Measurements from ENCODE around the gene GSTO2. TPM values are rescaled to one million over a fixed set of nuclear protein-coding genes. Genes with fewer than 3 reads are reported as not detected.
A peak's percentile ranks its signal among the peaks of the same experiment; 100 is the strongest.

GSTO2 gene
- total and polyA plus RNA-seq, 2 of the 13 experiments (the other 11 are each of a cell fraction or from before 2014, with no cell fraction given), result 2.1 to 7.9 TPM

- peak; percentile 19; the same call in 1 of the 2 replicates for TF ChIP-seq ARHGAP35 (CRISPR knock-in tag; IDR thresholded peaks at IDR 0.05; ENCODE audit: borderline replicate concordance)
- no peak for TF ChIP-seq ZNF879 (CRISPR knock-in tag; IDR thresholded peaks at IDR 0.05)
- no peak for TF ChIP-seq CC2D1A (CRISPR knock-in tag; IDR thresholded peaks at IDR 0.05)
- no peak for TF ChIP-seq ZNF138 (CRISPR knock-in tag; IDR thresholded peaks at IDR 0.05; ENCODE audit: low read depth)
- peak; percentile 30 for TF ChIP-seq TARDBP (CRISPR knock-in tag; IDR thresholded peaks at IDR 0.05)
- TF ChIP-seq ELK4 (CRISPR knock-in tag; IDR thresholded peaks at IDR 0.05; ENCODE audit: borderline replicate concordance), result no peak
- TF ChIP-seq ATF1 (CRISPR knock-in tag; IDR thresholded peaks at IDR 0.05), result no peak
- TF ChIP-seq ERF (CRISPR knock-in tag; IDR thresholded peaks at IDR 0.05), result peak; percentile 53
- TF ChIP-seq ZNF841 (CRISPR knock-in tag; IDR thresholded peaks at IDR 0.05; ENCODE audit: borderline replicate concordance), result no peak
- peak; percentile 14; the same call in 1 of the 2 replicates for TF ChIP-seq ZNF253 (CRISPR knock-in tag; IDR thresholded peaks at IDR 0.05; ENCODE audit: borderline replicate concordance)
- no peak for TF ChIP-seq ZNF75D (CRISPR knock-in tag; IDR thresholded peaks at IDR 0.05; ENCODE audit: borderline replicate concordance)
- no peak for TF ChIP-seq SYNCRIP (IDR thresholded peaks at IDR 0.05; ENCODE audit: insufficient read depth, low read depth, low read length)
- TF ChIP-seq ZNF263 (CRISPR knock-in tag; IDR thresholded peaks at IDR 0.05), result no peak
- TF ChIP-seq ZNF720 (CRISPR knock-in tag; IDR thresholded peaks at IDR 0.05), result no peak
- TF ChIP-seq ZHX1 (CRISPR knock-in tag; IDR thresholded peaks at IDR 0.05; ENCODE audit: low read depth), result no peak
- peak; percentile 41; the same call in 1 of the 2 replicates for TF ChIP-seq MEF2D (CRISPR knock-in tag; IDR thresholded peaks at IDR 0.05)
- no peak for TF ChIP-seq ZNF333 (CRISPR knock-in tag; IDR thresholded peaks at IDR 0.05; ENCODE audit: borderline replicate concordance)
- TF ChIP-seq, protein P1, sequence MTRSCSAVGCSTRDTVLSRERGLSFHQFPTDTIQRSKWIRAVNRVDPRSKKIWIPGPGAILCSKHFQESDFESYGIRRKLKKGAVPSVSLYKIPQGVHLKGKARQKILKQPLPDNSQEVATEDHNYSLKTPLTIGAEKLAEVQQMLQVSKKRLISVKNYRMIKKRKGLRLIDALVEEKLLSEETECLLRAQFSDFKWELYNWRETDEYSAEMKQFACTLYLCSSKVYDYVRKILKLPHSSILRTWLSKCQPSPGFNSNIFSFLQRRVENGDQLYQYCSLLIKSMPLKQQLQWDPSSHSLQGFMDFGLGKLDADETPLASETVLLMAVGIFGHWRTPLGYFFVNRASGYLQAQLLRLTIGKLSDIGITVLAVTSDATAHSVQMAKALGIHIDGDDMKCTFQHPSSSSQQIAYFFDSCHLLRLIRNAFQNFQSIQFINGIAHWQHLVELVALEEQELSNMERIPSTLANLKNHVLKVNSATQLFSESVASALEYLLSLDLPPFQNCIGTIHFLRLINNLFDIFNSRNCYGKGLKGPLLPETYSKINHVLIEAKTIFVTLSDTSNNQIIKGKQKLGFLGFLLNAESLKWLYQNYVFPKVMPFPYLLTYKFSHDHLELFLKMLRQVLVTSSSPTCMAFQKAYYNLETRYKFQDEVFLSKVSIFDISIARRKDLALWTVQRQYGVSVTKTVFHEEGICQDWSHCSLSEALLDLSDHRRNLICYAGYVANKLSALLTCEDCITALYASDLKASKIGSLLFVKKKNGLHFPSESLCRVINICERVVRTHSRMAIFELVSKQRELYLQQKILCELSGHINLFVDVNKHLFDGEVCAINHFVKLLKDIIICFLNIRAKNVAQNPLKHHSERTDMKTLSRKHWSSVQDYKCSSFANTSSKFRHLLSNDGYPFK (CRISPR knock-in tag; IDR thresholded peaks at IDR 0.05; ENCODE audit: borderline replicate concordance), result no peak
- no peak for TF ChIP-seq ZNF24 (IDR thresholded peaks at IDR 0.05)
- no peak for TF ChIP-seq USF2 (IDR thresholded peaks at IDR 0.05; ENCODE audit: low read depth, low read length)
- TF ChIP-seq USF2 (CRISPR knock-in tag; IDR thresholded peaks at IDR 0.05; ENCODE audit: borderline replicate concordance), result peak; percentile 40; the same call in 1 of the 2 replicates
Observed at GRCh38 chr10:104254493-104255310, 14.3 kb upstream of the GSTO2 start, which contains the start of gene GSTO1 (continued).

Data from HepG2 (cell line).